ENCODE results near the gene CNGB1.
"Not testable (repeated sequence)": the region's sequence is repeated elsewhere in the genome, so short reads cannot be mapped to it uniquely, and the experiment has no call there.

CNGB1 gene

GRCh38 chr16:57846931-57847330 lies 124.0 kb downstream of the CNGB1 start:
- not testable (repeated sequence) for DNase-seq

GRCh38 chr16:57846078-57846697 lies 124.7 kb downstream of the CNGB1 start:
- DNase-seq = peak; percentile 25

- no peak for DNase-seq
These were observed 125.8 kb downstream of the CNGB1 start for GRCh38 chr16:57845115-57845514.

- no peak for DNase-seq
These were observed 126.4 kb downstream of the CNGB1 start for GRCh38 chr16:57844416-57845030.

DNA sequence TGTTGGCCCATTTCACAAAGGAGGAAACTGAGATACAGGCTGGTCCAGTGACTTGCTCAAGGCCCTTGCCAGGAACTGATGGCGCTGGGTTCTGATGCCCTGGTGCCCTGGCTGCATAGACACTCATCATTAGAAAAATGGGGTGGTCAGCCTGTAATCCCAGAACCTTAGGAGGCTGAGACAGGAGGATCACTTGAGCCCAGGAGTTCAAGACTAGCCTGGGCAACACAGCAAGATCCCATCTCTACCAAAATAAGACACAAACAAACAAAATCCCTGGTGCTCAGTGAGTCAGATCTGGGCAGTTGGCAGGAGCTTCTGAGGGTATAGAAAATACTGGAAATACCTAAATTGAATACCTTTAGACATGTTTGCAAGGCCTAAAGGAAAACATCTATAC lies 127.5 kb downstream of the CNGB1 start:
- DNase-seq = no peak

GRCh38 chr16:57842601-57843000 lies 128.3 kb downstream of the CNGB1 start:
- DNase-seq = no peak

- DNase-seq = no peak
These were observed 130.1 kb downstream of the CNGB1 start for GRCh38 chr16:57840833-57841232.

DNA sequence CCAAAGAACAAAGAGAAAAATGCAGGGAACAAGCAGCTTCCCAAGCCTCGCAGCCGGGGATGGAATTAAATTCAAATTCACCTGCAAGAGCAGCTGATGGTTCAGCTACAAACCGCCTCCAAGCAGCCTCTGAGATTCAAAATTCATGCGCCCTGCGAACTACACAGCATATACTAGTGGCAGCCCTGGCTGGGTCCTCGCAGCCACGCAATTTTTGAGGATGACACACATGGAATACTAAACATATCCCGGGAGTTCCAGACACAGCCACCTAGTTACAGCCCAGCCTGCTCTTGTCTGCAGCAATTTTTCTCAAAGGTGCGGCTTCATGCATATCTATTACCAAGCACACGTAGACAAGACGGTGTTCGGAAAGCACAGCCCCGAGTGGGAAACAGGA lies 132.8 kb downstream of the CNGB1 start:
- no peak for DNase-seq

DNA sequence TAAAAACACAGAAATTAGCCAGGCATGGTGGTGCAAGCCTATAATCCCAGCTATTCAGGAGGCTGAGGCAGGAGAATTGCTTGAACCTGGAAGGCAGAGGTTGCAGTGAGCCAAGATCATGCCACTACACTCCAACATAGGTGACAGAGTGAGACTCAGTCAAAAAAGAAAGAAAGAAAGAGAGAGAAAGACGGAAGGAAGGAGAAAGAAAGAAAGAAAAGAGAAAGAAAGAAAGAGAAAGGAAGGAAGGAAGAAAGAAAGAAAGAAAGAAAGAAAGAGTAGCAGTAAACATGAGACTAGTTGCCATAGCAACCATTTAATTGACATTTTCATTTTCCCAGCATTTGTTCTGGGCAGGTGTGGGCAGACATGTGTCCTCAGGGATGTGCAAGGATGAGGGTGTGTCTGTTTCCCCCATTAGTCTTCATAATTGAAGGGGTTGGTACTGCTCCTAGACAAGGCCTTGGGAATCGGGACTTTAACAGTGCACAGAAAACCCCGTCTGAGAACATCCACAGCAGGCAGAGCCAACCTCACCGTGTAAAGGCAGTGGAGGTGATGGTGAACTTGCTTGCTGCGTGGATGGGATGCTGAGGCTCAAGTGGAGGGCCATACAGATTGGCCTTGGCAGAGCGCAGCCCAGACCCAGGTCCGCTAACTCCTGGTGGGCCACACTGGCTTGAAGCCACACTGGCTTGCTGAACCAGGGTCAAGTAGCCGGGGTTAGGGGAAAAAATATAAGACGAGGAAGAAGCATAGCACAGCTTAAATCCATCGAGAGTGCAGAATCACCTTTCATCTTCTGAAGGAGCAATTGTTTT lies 133.4 kb downstream of the CNGB1 start:
- DNase-seq = no peak

DNA sequence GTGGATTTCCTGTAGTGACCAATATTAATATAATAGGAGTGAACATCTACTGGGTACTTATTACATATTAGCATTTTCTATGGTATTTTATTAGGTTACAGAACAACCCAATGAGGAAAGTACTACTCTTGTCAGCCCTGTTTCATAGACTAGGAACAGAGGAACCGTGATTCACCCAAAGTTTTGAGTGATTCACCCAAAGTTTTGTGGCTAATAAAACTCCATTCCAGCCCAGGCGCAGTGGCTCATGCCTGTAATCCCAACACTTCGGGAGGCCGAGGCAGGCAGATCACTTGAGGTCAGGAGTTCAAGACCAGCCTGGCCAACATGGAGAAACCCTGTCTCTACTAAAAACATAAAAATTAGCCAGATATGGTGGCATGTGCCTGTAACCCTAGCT lies 135.5 kb downstream of the CNGB1 start:
- not testable (repeated sequence) for DNase-seq

DNA sequence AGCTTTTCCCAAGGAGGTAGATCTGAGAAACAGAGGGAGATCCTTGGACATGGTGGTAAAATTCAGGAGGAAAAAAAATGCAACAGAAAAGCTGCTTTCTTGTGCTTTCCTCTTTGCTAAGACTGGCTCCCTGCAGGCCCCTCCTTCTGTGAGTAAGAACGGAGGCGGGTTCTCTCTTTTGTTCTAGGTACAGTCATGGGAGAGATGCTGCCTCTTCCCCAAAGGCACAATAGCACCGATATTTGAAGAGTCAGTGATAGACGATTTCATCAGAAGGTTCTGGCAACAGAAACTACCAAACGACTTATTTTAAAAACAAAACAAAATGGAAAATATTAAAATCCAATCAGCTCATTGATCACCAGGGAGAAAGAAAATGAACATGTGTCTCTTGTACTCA lies 136.0 kb downstream of the CNGB1 start:
- no peak for DNase-seq
